Neural cell (in vitro differentiated cells): Measurements from ENCODE around the gene TYR.
"Not testable (repeated sequence)": the region's sequence is repeated elsewhere in the genome, so short reads cannot be mapped to it uniquely, and the experiment has no call there.

Experiments used
- CTCF ChIP-seq: fragments of 450-650 bp; IDR thresholded peaks from 2 replicates; pipeline ENCODE4 v1.5.1; 2014; ENCODE audit warnings: antibody characterized with exemption, mild to moderate bottlenecking, moderate library complexity; ENCODE audit not compliant: poor library complexity, severe bottlenecking
- EP300 ChIP-seq: fragments of 450-650 bp; conservative IDR thresholded peaks from 2 replicates; pipeline ENCODE4 v1.6.1; 2014; ENCODE audit warnings: antibody characterized with exemption, mild to moderate bottlenecking, moderate library complexity; ENCODE audit not compliant: poor library complexity, severe bottlenecking
- EZH2 ChIP-seq: fragments of 200-600, 300-800 bp; shearing (Covaris generic), sonication (generic); IDR thresholded peaks from 2 replicates; pipeline ENCODE4 v1.6.1; 2014; ENCODE audit warnings: antibody characterized with exemption, low read length, borderline replicate concordance, mild to moderate bottlenecking; ENCODE audit not compliant: insufficient read depth, poor library complexity, severe bottlenecking
- MXI1 ChIP-seq: fragments of 450-650 bp; conservative IDR thresholded peaks from 2 replicates; pipeline ENCODE4 v1.6.1; 2014; ENCODE audit warnings: antibody characterized with exemption, mild to moderate bottlenecking; ENCODE audit not compliant: poor library complexity, severe bottlenecking
- REST ChIP-seq: IDR thresholded peaks from 2 replicates; pipeline ENCODE4 v1.6.1; 2012; ENCODE audit warnings: borderline replicate concordance
- SMC3 ChIP-seq: fragments of 450-650 bp; conservative IDR thresholded peaks from 2 replicates; pipeline ENCODE4 v1.6.1; 2014; ENCODE audit warnings: antibody characterized with exemption, mild to moderate bottlenecking, moderate library complexity; ENCODE audit not compliant: poor library complexity

- not testable (repeated sequence) for TF ChIP-seq CTCF, REST, MXI1, EZH2, SMC3, EP300
Observed at GRCh38 chr11:89288004-89288403, 110.3 kb downstream of the TYR start.
